Measurements from ENCODE around the gene ATP10D. TPM values are rescaled to one million over a fixed set of nuclear protein-coding genes. Genes with fewer than 3 reads are reported as not detected.
"Not testable (repeated sequence)": the region's sequence is repeated elsewhere in the genome, so short reads cannot be mapped to it uniquely, and the experiment has no call there.

ATP10D gene
- total and polyA plus RNA-seq, 3 experiments from 2014 or later: 6.3 to 7.2 (median 6.4) TPM

GRCh38 chr4:47478804-47479203 is 6.3 kb upstream of the ATP10D start:
- POLR2A ChIA-PET: no interaction called here
- CTCF ChIA-PET: no interaction called here
- peaks cover 8 to 9% (median 8%) of the 10 kb centered on the region in 3 donors for H3K4me1 Mint-ChIP-seq
- H3K4me3 Mint-ChIP-seq: no peak overlapping the region
- H3K4me1 ChIP-seq (ENCODE audit: insufficient read depth, low read length): no peaks in the 10 kb centered on the region
- no peaks in the 10 kb centered on the region for H3K9me3 ChIP-seq (ENCODE audit: low read length)
- no peaks in the 10 kb centered on the region for H3K27me3 ChIP-seq (ENCODE audit: insufficient read depth, low read length, poor library complexity, severe bottlenecking)
- no peaks in the 10 kb centered on the region for H3K36me3 ChIP-seq (ENCODE audit: insufficient read depth, low read length)
- peaks cover 0 to 4% of the 10 kb centered on the region in 2 donors for H3K27me3 Mint-ChIP-seq
- no peak overlapping the region for H3K4me3 ChIP-seq (ENCODE audit: low read length)
- H3K27ac ChIP-seq (ENCODE audit: low read depth, low read length): no peak overlapping the region
- H3K36me3 Mint-ChIP-seq: peaks cover 0 to 1% (median 0%) of the 10 kb centered on the region in 3 donors
- no peak for DNase-seq
- H3K27ac Mint-ChIP-seq: no peak overlapping the region
- H3K9me3 Mint-ChIP-seq: no peaks in the 10 kb centered on the region

- Mint-ChIP-seq H3K4me1 (peaks cover 28 to 35% (median 35%) of the 10 kb centered on the region in 3 donors), H3K4me3 (peak overlapping the region in 2 of 7 donors; percentile 20 to 37), H3K27me3 (peaks cover 0 to 4% of the 10 kb centered on the region in 2 donors), H3K9me3 (no peaks in the 10 kb centered on the region), H3K27ac (peak overlapping the region; percentile 3 to 89 (median 46)), H3K36me3 (peaks cover 0 to 9% (median 1%) of the 10 kb centered on the region in 3 donors)
- H3K4me3 ChIP-seq (ENCODE audit: low read length): no peak overlapping the region
- no peaks in the 10 kb centered on the region for H3K36me3 ChIP-seq (ENCODE audit: insufficient read depth, low read length)
- no peak for DNase-seq
- H3K27me3 ChIP-seq (ENCODE audit: insufficient read depth, low read length, poor library complexity, severe bottlenecking): no peaks in the 10 kb centered on the region
- H3K27ac ChIP-seq (ENCODE audit: low read depth, low read length): no peak overlapping the region
- H3K4me1 ChIP-seq (ENCODE audit: insufficient read depth, low read length): peaks cover 18% of the 10 kb centered on the region
- ChIA-PET POLR2A (interaction anchor here (1.6 kb wide), 1 partner anchor 19 kb away, joined by 4 read pairs; the partner anchor contains the start of gene COMMD8), CTCF (interaction anchor here (2.3 kb wide), 1 partner anchor 19 kb away, joined by 10 read pairs; the partner anchor contains the start of gene COMMD8)
- no peaks in the 10 kb centered on the region for H3K9me3 ChIP-seq (ENCODE audit: low read length)
These were observed 2.7 kb upstream of the ATP10D start for GRCh38 chr4:47482326-47482725.

GRCh38 chr4:47483745-47484144 is 1.3 kb upstream of the ATP10D start:
- Mint-ChIP-seq H3K27ac (peak overlapping the region in 7 of 8 donors; percentile 87 to 99 (median 96)), H3K36me3 (peaks cover 1 to 9% (median 2%) of the 10 kb centered on the region in 3 donors), H3K9me3 (no peaks in the 10 kb centered on the region), H3K4me3 (peak overlapping the region in 6 of 7 donors; percentile 53 to 99 (median 98)), H3K27me3 (peaks cover 0 to 3% of the 10 kb centered on the region in 2 donors), H3K4me1 (peaks cover 31 to 37% (median 36%) of the 10 kb centered on the region in 3 donors)
- Histone ChIP-seq H3K9me3 (ENCODE audit: low read length) (no peaks in the 10 kb centered on the region), H3K27me3 (ENCODE audit: insufficient read depth, low read length, poor library complexity, severe bottlenecking) (no peaks in the 10 kb centered on the region), H3K4me3 (ENCODE audit: low read length) (no peak overlapping the region), H3K27ac (ENCODE audit: low read depth, low read length) (no peak overlapping the region), H3K36me3 (ENCODE audit: insufficient read depth, low read length) (no peaks in the 10 kb centered on the region), H3K4me1 (ENCODE audit: insufficient read depth, low read length) (peaks cover 18% of the 10 kb centered on the region)
- POLR2A ChIA-PET: no interaction called here
- CTCF ChIA-PET: interaction anchor here (1.4 to 2.3 kb wide), 3 partner anchors 10 to 80 kb away, joined by 4 to 10 read pairs (median 5); partner anchors contain the start of gene COMMD8
- DNase-seq: no peak

- H3K4me1 Mint-ChIP-seq: peaks cover 32 to 41% (median 40%) of the 10 kb centered on the region in 3 donors
- no peak overlapping the region for H3K27ac ChIP-seq (ENCODE audit: low read depth, low read length)
These were observed 907 bp upstream of the ATP10D start for GRCh38 chr4:47484168-47484567.

GRCh38 chr4:47485768-47486167 is 693 bp downstream of the ATP10D start:
- Mint-ChIP-seq H3K36me3 (peaks cover 0 to 9% (median 5%) of the 10 kb centered on the region in 3 donors), H3K9me3 (no peaks in the 10 kb centered on the region), H3K4me3 (peak overlapping the region; percentile 90 to 99 (median 98)), H3K27me3 (no peaks in the 10 kb centered on the region), H3K4me1 (peaks cover 35 to 49% (median 46%) of the 10 kb centered on the region in 3 donors), H3K27ac (peak overlapping the region; percentile 87 to 99 (median 96))
- Histone ChIP-seq H3K9me3 (ENCODE audit: low read length) (no peaks in the 10 kb centered on the region), H3K36me3 (ENCODE audit: insufficient read depth, low read length) (no peaks in the 10 kb centered on the region), H3K4me3 (ENCODE audit: low read length) (peak overlapping the region; percentile 88), H3K27ac (ENCODE audit: low read depth, low read length) (peak overlapping the region; percentile 67), H3K4me1 (ENCODE audit: insufficient read depth, low read length) (peaks cover 18% of the 10 kb centered on the region), H3K27me3 (ENCODE audit: insufficient read depth, low read length, poor library complexity, severe bottlenecking) (no peaks in the 10 kb centered on the region)
- no peak for DNase-seq
- ChIA-PET POLR2A (interaction anchor here (1.5 kb wide), 1 partner anchor 23 kb away, joined by 11 read pairs; the partner anchor contains the start of gene COMMD8), CTCF (interaction anchor here (0.9 to 1.8 kb wide), 5 partner anchors 8 to 264 kb away, joined by 3 to 11 read pairs (median 4); partner anchors contain the start of gene COMMD8)

More at GRCh38 chr4:47484168-47484567, 907 bp upstream of the ATP10D start:
- peaks cover 18% of the 10 kb centered on the region for H3K4me1 ChIP-seq (ENCODE audit: insufficient read depth, low read length)
- peak overlapping the region; percentile 53 to 99 (median 97) for H3K4me3 Mint-ChIP-seq
- no peak for DNase-seq
- ChIA-PET CTCF (interaction anchor here (1.2 to 2.3 kb wide), 6 partner anchors 11 to 83 kb away, joined by 3 to 10 read pairs (median 4); partner anchors contain the start of gene COMMD8), POLR2A (interaction anchor here (1.5 kb wide), 1 partner anchor 21 kb away, joined by 11 read pairs; the partner anchor contains the start of gene COMMD8)
- H3K27ac Mint-ChIP-seq: peak overlapping the region; percentile 87 to 99 (median 96)
- no peaks in the 10 kb centered on the region for H3K36me3 ChIP-seq (ENCODE audit: insufficient read depth, low read length)
- no peak overlapping the region for H3K4me3 ChIP-seq (ENCODE audit: low read length)
- H3K9me3 ChIP-seq (ENCODE audit: low read length): no peaks in the 10 kb centered on the region
- peaks cover 1 to 9% (median 5%) of the 10 kb centered on the region in 3 donors for H3K36me3 Mint-ChIP-seq
- no peaks in the 10 kb centered on the region for H3K9me3 Mint-ChIP-seq
- no peaks in the 10 kb centered on the region for H3K27me3 ChIP-seq (ENCODE audit: insufficient read depth, low read length, poor library complexity, severe bottlenecking)
- H3K27me3 Mint-ChIP-seq: no peaks in the 10 kb centered on the region

- no peaks in the 10 kb centered on the region for H3K27me3 ChIP-seq (ENCODE audit: insufficient read depth, low read length, poor library complexity, severe bottlenecking)
- DNase-seq: no peak
- no peaks in the 10 kb centered on the region for H3K36me3 ChIP-seq (ENCODE audit: insufficient read depth, low read length)
- no peak overlapping the region for H3K27ac ChIP-seq (ENCODE audit: low read depth, low read length)
- Mint-ChIP-seq H3K9me3 (no peaks in the 10 kb centered on the region), H3K27ac (peak overlapping the region in 6 of 8 donors; percentile 47 to 94 (median 80)), H3K4me1 (peaks cover 35 to 51% (median 50%) of the 10 kb centered on the region in 3 donors), H3K36me3 (peaks cover 0 to 9% (median 5%) of the 10 kb centered on the region in 3 donors), H3K27me3 (no peaks in the 10 kb centered on the region), H3K4me3 (peak overlapping the region; percentile 90 to 99 (median 98))
- ChIA-PET POLR2A (no interaction called here), CTCF (interaction anchor here (0.9 to 1.8 kb wide), 3 partner anchors 23 to 79 kb away, joined by 3 to 11 read pairs (median 7); partner anchors contain the start of gene COMMD8)
- peaks cover 18% of the 10 kb centered on the region for H3K4me1 ChIP-seq (ENCODE audit: insufficient read depth, low read length)
- H3K9me3 ChIP-seq (ENCODE audit: low read length): no peaks in the 10 kb centered on the region
- H3K4me3 ChIP-seq (ENCODE audit: low read length): no peak overlapping the region
These were observed 1.2 kb downstream of the ATP10D start for GRCh38 chr4:47486231-47486673.

- H3K9me3 ChIP-seq (ENCODE audit: low read length); H3K27ac Mint-ChIP-seq; H3K27me3 ChIP-seq (ENCODE audit: insufficient read depth, low read length, poor library complexity, severe bottlenecking); POLR2A ChIA-PET; H3K27ac ChIP-seq (ENCODE audit: low read depth, low read length); H3K36me3 Mint-ChIP-seq; DNase-seq; H3K9me3 Mint-ChIP-seq; H3K36me3 ChIP-seq (ENCODE audit: insufficient read depth, low read length); H3K4me3 ChIP-seq (ENCODE audit: low read length); CTCF ChIA-PET; H3K27me3 Mint-ChIP-seq: not testable (repeated sequence)
- H3K4me3 Mint-ChIP-seq: peak overlapping the region in 6 of 7 donors; percentile 90 to 99 (median 98)
- H3K4me1 ChIP-seq (ENCODE audit: insufficient read depth, low read length): peaks cover 18% of the 10 kb centered on the region
- H3K4me1 Mint-ChIP-seq: peaks cover 37 to 56% (median 54%) of the 10 kb centered on the region in 3 donors
These were observed 1.7 kb downstream of the ATP10D start for GRCh38 chr4:47486727-47487126.

- Mint-ChIP-seq H3K27me3 (no peaks in the 10 kb centered on the region), H3K4me1 (peaks cover 34 to 62% (median 59%) of the 10 kb centered on the region in 3 donors), H3K36me3 (peaks cover 0 to 9% (median 5%) of the 10 kb centered on the region in 3 donors), H3K27ac (no peak overlapping the region), H3K4me3 (peak overlapping the region in 1 of 7 donors; percentile 3), H3K9me3 (no peaks in the 10 kb centered on the region)
- H3K27ac ChIP-seq (ENCODE audit: low read depth, low read length): no peak overlapping the region
- ChIA-PET CTCF (interaction anchor here (1.8 kb wide), 1 partner anchor 25 kb away, joined by 3 read pairs; the partner anchor contains the start of gene COMMD8), POLR2A (interaction anchor here (0.7 kb wide), 1 partner anchor 50 kb away, joined by 7 read pairs; no protein-coding TSS in a partner anchor)
- no peaks in the 10 kb centered on the region for H3K36me3 ChIP-seq (ENCODE audit: insufficient read depth, low read length)
- no peaks in the 10 kb centered on the region for H3K27me3 ChIP-seq (ENCODE audit: insufficient read depth, low read length, poor library complexity, severe bottlenecking)
- H3K4me3 ChIP-seq (ENCODE audit: low read length): no peak overlapping the region
- peaks cover 18% of the 10 kb centered on the region for H3K4me1 ChIP-seq (ENCODE audit: insufficient read depth, low read length)
- H3K9me3 ChIP-seq (ENCODE audit: low read length): no peaks in the 10 kb centered on the region
- DNase-seq: no peak
These were observed 3.6 kb downstream of the ATP10D start for GRCh38 chr4:47488706-47489105.

Data from CD8-positive, alpha-beta memory T cell (primary cell).